Ovary (tissue), 9 donors: ENCODE results near the gene KRT82. TPM values are rescaled to one million over a fixed set of nuclear protein-coding genes. Genes with fewer than 3 reads are reported as not detected.
"Not testable (repeated sequence)": the region's sequence is repeated elsewhere in the genome, so short reads cannot be mapped to it uniquely, and the experiment has no call there.

Experiments used
- DNase-seq, 5 donors: peaks; one replicate each; pipeline ENCODE4 v3.0.0-alpha.2; 2019 to 2020
- H3K27ac ChIP-seq, 2 donors: fragments of 200-600 bp; one replicate each; pipeline versions ENCODE4 v1.5.1 to v1.8.0; 2019 to 2022
- H3K27me3 ChIP-seq: fragments of 200-600 bp; one replicate; pipeline ENCODE4 v1.8.0; 2022
- H3K36me3 ChIP-seq: fragments of 200-600 bp; sonication (generic); one replicate; pipeline ENCODE4 v1.5.1; 2019
- H3K4me1 ChIP-seq: one replicate; pipeline ENCODE4 v1.8.1; 2013; ENCODE audit warnings: mild to moderate bottlenecking, moderate library complexity; ENCODE audit not compliant: insufficient read depth
- H3K4me3 ChIP-seq: fragments of 200-600 bp; sonication (generic); one replicate; pipeline ENCODE4 v1.5.1; 2017
- H3K9me3 ChIP-seq, 2 donors: fragments of 200-600 bp in 1 of 2; sonication (generic) in 1 of 2; one replicate each; pipeline versions ENCODE4 v1.5.1 to v1.8.1; 2013 to 2019; ENCODE audit warnings: mild to moderate bottlenecking in 1 of 2, moderate library complexity in 1 of 2
- CTCF ChIP-seq, 3 donors: fragments of 450-650 bp in 2 of 3; fragments of 200-600 bp in 1 of 3; IDR thresholded peaks; one replicate each; pipeline versions ENCODE4 v1.5.1 to v1.8.0; 2016 to 2022; ENCODE audit warnings: antibody characterized with exemption in 3 of 3, mild to moderate bottlenecking in 1 of 3
- EP300 ChIP-seq: sonication (generic); formaldehyde crosslinking; IDR thresholded peaks from one replicate; pipeline ENCODE4 v1.6.1; 2017; ENCODE audit warnings: antibody characterized with exemption
- POLR2A ChIP-seq: fragments of 450-650 bp; IDR thresholded peaks from one replicate; pipeline ENCODE4 v1.6.1; 2017; ENCODE audit warnings: antibody characterized with exemption, mild to moderate bottlenecking, moderate library complexity
- WGBS, 3 donors: extraction: QIAGEN DNeasy Blood & Tissue Kit in 1 of 3; methylation state at CpG; one replicate each; pipeline versions ENCODE4 v1.1.5 to v1.1.7; 2013 to 2017; 5-methylcytosine and 5-hydroxymethylcytosine counted together
- intact Hi-C, 4 donors: fragments of 100-400 bp; cut with DNase I; formaldehyde crosslinking; loops; one replicate each; pipeline versions ENCODE4 v1.11.0 to v1.15.1; 2022 to 2023
- polyA plus RNA-seq, 2 donors: library from polyadenylated mRNA; stranded (reverse); fragments of 200-250 nt in 1 of 2; fragments of 350-450 nt in 1 of 2; fragmentation: Illumina TruSeq in 1 of 2; extraction: RNeasy Lipid Tissue Mini Kit (QIAGEN cat#74804) in 1 of 2; gene quantifications; one replicate each; pipeline ENCODE4 v1.2.3, GENCODE V29; 2013 to 2014
- total RNA-seq, 7 donors: library from RNA; depleted of rRNA in 2 of 7; stranded (reverse); fragments of >200 nt in 2 of 7; fragmentation: NEBNext Ultra II Directional in 3 of 7; extraction: Animal tissue kit (Norgen Biotek cat#: 25700) in 3 of 7; gene quantifications; one replicate each; pipeline versions ENCODE4 v1.1.0 to v1.2.4, GENCODE V29; 2016 to 2023
- donor health status: DM: no; HTN: no; CAD: no; lungs with moderate emphysema.
- donor health status: DM: no; HTN: no; CAD: no.
- donor health status: Bipolar disorder and iron deficiency.
- donor health status: DM: yes; HTN: yes; CAD: no.
- donor health status: DM: no; HTN: no; CAD: no.
- donor health status: DM: yes; HTN: yes; CAD: no.

The KRT82 gene
- total and polyA plus RNA-seq, 9 donors: not detected

- Histone ChIP-seq H3K9me3 (no peaks in the 10 kb centered on the region), H3K27me3 (no peaks in the 10 kb centered on the region), H3K4me3 (no peak overlapping the region), H3K27ac (no peak overlapping the region), H3K36me3 (no peaks in the 10 kb centered on the region), H3K4me1 (no peaks in the 10 kb centered on the region)
- intact Hi-C loops: loop anchor here in 1 of 4 donors (10.0 kb wide), 1 partner anchor 782 kb away; no protein-coding TSS in a partner anchor
- DNase-seq: no peak
- 77 to 83% (median 82%) methylated on average over 9 of the region's 9 CpGs for whole genome bisulfite sequencing, 3 donors
- no peak for TF ChIP-seq POLR2A
- no peak for TF ChIP-seq EP300
- TF ChIP-seq CTCF (IDR thresholded peaks at IDR 0.05): no peak
Measured at GRCh38 chr12:52347016-52347415, 59.1 kb downstream of the KRT82 start.

- Histone ChIP-seq H3K27me3 (no peaks in the 10 kb centered on the region), H3K4me3 (no peak overlapping the region), H3K9me3 (no peaks in the 10 kb centered on the region), H3K36me3 (no peaks in the 10 kb centered on the region), H3K27ac (no peak overlapping the region), H3K4me1 (no peaks in the 10 kb centered on the region)
- no peak for DNase-seq
- WGBS, 3 donors: 45 to 59% (median 56%) methylated on average over 4 of the region's 4 CpGs
- no peak for TF ChIP-seq EP300
- TF ChIP-seq POLR2A: no peak
- TF ChIP-seq CTCF (IDR thresholded peaks at IDR 0.05): no peak
- intact Hi-C loops: loop anchor here in 1 of 4 donors (10.0 kb wide), 1 partner anchor 782 kb away; no protein-coding TSS in a partner anchor
Measured at GRCh38 chr12:52346593-52346992, 59.5 kb downstream of the KRT82 start.

- WGBS, 3 donors: 63 to 76% (median 65%) methylated on average over 8 of the region's 8 CpGs
- not testable (repeated sequence) for H3K27me3 ChIP-seq, DNase-seq, H3K4me3 ChIP-seq, H3K9me3 ChIP-seq, H3K27ac ChIP-seq, H3K36me3 ChIP-seq, H3K4me1 ChIP-seq
- intact Hi-C loops: loop anchor here in 1 of 4 donors (10.0 kb wide), 1 partner anchor 780 kb away; no protein-coding TSS in a partner anchor
Measured at GRCh38 chr12:52345041-52345440, 61.1 kb downstream of the KRT82 start.

GRCh38 chr12:52344111-52344510, 62.0 kb downstream of the KRT82 start:
- intact Hi-C loops: loop anchor here in 1 of 4 donors (10.0 kb wide), 1 partner anchor 779 kb away; no protein-coding TSS in a partner anchor
- 91 to 96% (median 93%) methylated on average over 12 of the region's 12 CpGs for WGBS, 3 donors
- DNase-seq: no peak
- no peaks in the 10 kb centered on the region for H3K9me3 ChIP-seq
- TF ChIP-seq CTCF (IDR thresholded peaks at IDR 0.05) (no peak), EP300 (no peak), POLR2A (no peak)
- no peaks in the 10 kb centered on the region for H3K4me1 ChIP-seq
- H3K27ac ChIP-seq: no peak overlapping the region
- H3K36me3 ChIP-seq: no peaks in the 10 kb centered on the region
- H3K27me3 ChIP-seq: no peaks in the 10 kb centered on the region
- no peak overlapping the region for H3K4me3 ChIP-seq

Other genes starting within 250 kb of the KRT82 start
- 10 to 100 TPM in 1 of 7 donors, 1 to 10 TPM in 2, under 1 TPM in 3, not detected in 1; 0.05 to 13.2 (median 0.99) TPM for gene KRT80, start 214.3 kb downstream of the KRT82 start, total RNA-seq
- 1 to 10 TPM in 1 of 2 donors, under 1 TPM in 1; 0.11 to 6.2 TPM for gene KRT80, start 214.3 kb downstream of the KRT82 start, polyA plus RNA-seq
- gene KRT7, start 173.1 kb downstream of the KRT82 start, total RNA-seq: 100 to 1,000 TPM in 1 of 7 donors, 10 to 100 TPM in 4, 1 to 10 TPM in 1, not detected in 1; 3.7 to 379 (median 29.1) TPM
- gene KRT7, start 173.1 kb downstream of the KRT82 start, polyA plus RNA-seq: 1 to 10 TPM in 1 of 2 donors, under 1 TPM in 1; 0.37 to 2.1 TPM
- gene KRT86, start 131.7 kb downstream of the KRT82 start, total RNA-seq: under 1 TPM in 1 of 7 donors, not detected in 6; 0.69 TPM
- not detected for gene KRT86, start 131.7 kb downstream of the KRT82 start, polyA plus RNA-seq
- 1 to 10 TPM in 1 of 7 donors, not detected in 6; 1.2 TPM for gene KRT81, start 114.8 kb downstream of the KRT82 start, total RNA-seq
- not detected for gene KRT81, start 114.8 kb downstream of the KRT82 start, polyA plus RNA-seq
- gene KRT83, start 84.9 kb downstream of the KRT82 start, total RNA-seq: not detected
- gene KRT83, start 84.9 kb downstream of the KRT82 start, polyA plus RNA-seq: not detected
- gene KRT85, start 38.9 kb downstream of the KRT82 start, total RNA-seq: not detected
- not detected for gene KRT85, start 38.9 kb downstream of the KRT82 start, polyA plus RNA-seq
- gene KRT84, start 20.7 kb downstream of the KRT82 start, total RNA-seq: not detected
- gene KRT84, start 20.7 kb downstream of the KRT82 start, polyA plus RNA-seq: not detected
- under 1 TPM in 1 of 7 donors, not detected in 6; 0.08 TPM for gene KRT75, start 28.0 kb upstream of the KRT82 start, total RNA-seq
- gene KRT75, start 28.0 kb upstream of the KRT82 start, polyA plus RNA-seq: not detected
- gene KRT6B, start 45.8 kb upstream of the KRT82 start, total RNA-seq: under 1 TPM in 1 of 7 donors, not detected in 6; 0.11 TPM
- gene KRT6B, start 45.8 kb upstream of the KRT82 start, polyA plus RNA-seq: not detected
- under 1 TPM in 1 of 7 donors, not detected in 6; 0.17 TPM for gene KRT6C, start 67.5 kb upstream of the KRT82 start, total RNA-seq
- not detected for gene KRT6C, start 67.5 kb upstream of the KRT82 start, polyA plus RNA-seq
- 10 to 100 TPM in 1 of 7 donors, 1 to 10 TPM in 3, under 1 TPM in 2, not detected in 1; 0.50 to 14.5 (median 1.4) TPM for gene KRT6A, start 86.9 kb upstream of the KRT82 start, total RNA-seq
- under 1 TPM in 1 of 2 donors, not detected in 1; 0.15 TPM for gene KRT6A, start 86.9 kb upstream of the KRT82 start, polyA plus RNA-seq
- gene KRT5, start 114.1 kb upstream of the KRT82 start, total RNA-seq: 10 to 100 TPM in 2 of 7 donors, 1 to 10 TPM in 3, under 1 TPM in 1, not detected in 1; 1.00 to 16.1 (median 2.0) TPM
- gene KRT5, start 114.1 kb upstream of the KRT82 start, polyA plus RNA-seq: under 1 TPM; 0.25 to 0.55 TPM
- not detected for gene KRT71, start 146.8 kb upstream of the KRT82 start, total RNA-seq
- not detected for gene KRT71, start 146.8 kb upstream of the KRT82 start, polyA plus RNA-seq
- gene KRT74, start 167.5 kb upstream of the KRT82 start, total RNA-seq: not detected
- not detected for gene KRT74, start 167.5 kb upstream of the KRT82 start, polyA plus RNA-seq
- not detected for gene KRT72, start 195.1 kb upstream of the KRT82 start, total RNA-seq
- gene KRT72, start 195.1 kb upstream of the KRT82 start, polyA plus RNA-seq: not detected
- not detected for gene KRT73, start 212.2 kb upstream of the KRT82 start, total RNA-seq
- not detected for gene KRT73, start 212.2 kb upstream of the KRT82 start, polyA plus RNA-seq
- not detected for gene KRT2, start 245.9 kb upstream of the KRT82 start, total RNA-seq
- gene KRT2, start 245.9 kb upstream of the KRT82 start, polyA plus RNA-seq: not detected